Epithelial cell of prostate (primary cell): ENCODE measurements around the gene PTAR1.
A peak's percentile ranks its signal among the peaks of the same experiment; 100 is the strongest.

ENCODE experiments used
- DNase-seq: peaks from one replicate; pipeline ENCODE4 v3.0.0-alpha.2; 2011; ENCODE audit warnings: low read depth, low spot score
- H3K27ac ChIP-seq: fragments of 450-650 bp; 2 replicates; pipeline ENCODE4 v1.5.1; 2017; ENCODE audit warnings: mild to moderate bottlenecking

Gene PTAR1

GRCh38 chr9:69755205-69755604, 4.6 kb downstream of the PTAR1 start:
- DNase-seq: no peak
- H3K27ac ChIP-seq: no peak overlapping the region

- no peak overlapping the region for H3K27ac ChIP-seq
- DNase-seq: no peak
Measured at GRCh38 chr9:69753830-69754229, 6.0 kb downstream of the PTAR1 start.

DNA sequence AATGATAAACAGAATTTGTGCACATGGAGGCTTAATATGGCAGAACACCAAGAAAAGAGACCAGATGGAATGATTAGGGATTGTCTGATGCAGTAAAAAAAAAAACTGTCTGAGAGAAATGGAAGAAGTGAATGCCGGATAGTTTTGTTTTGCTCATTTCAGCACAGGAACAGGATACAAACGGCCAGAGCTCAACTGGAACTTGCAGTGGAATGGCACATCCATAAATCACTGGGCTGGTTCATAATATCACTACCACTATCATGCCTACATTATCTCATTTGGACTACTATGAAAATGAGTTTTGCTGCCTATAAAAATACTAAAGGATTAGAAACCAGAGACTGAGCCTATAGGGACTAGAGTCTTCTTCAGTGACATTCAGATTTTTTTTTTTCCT, 9.7 kb downstream of the PTAR1 start:
- no peak for DNase-seq
- no peak overlapping the region for H3K27ac ChIP-seq

DNA sequence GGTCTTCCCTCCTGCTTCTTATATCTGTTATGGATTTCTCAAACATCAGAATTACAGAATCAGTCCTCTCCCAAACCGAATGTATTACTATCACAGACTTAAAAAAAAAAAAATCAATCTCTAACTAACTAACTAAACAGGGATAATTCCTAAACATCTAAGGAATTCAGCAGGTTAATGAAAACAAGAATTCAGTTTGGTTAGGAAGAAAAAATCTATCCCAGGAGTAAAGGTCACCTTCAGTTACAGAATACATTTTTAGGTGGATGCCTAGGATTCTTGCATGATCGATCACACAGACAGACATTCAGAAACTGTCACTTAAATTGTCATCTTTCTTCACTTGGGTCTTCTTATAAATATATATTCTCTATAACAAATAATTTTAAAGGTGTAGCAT, 11.5 kb downstream of the PTAR1 start:
- no peak for DNase-seq
- no peak overlapping the region for H3K27ac ChIP-seq

GRCh38 chr9:69746859-69747560, 12.8 kb downstream of the PTAR1 start:
- DNase-seq: no peak
- H3K27ac ChIP-seq: no peak overlapping the region

DNA sequence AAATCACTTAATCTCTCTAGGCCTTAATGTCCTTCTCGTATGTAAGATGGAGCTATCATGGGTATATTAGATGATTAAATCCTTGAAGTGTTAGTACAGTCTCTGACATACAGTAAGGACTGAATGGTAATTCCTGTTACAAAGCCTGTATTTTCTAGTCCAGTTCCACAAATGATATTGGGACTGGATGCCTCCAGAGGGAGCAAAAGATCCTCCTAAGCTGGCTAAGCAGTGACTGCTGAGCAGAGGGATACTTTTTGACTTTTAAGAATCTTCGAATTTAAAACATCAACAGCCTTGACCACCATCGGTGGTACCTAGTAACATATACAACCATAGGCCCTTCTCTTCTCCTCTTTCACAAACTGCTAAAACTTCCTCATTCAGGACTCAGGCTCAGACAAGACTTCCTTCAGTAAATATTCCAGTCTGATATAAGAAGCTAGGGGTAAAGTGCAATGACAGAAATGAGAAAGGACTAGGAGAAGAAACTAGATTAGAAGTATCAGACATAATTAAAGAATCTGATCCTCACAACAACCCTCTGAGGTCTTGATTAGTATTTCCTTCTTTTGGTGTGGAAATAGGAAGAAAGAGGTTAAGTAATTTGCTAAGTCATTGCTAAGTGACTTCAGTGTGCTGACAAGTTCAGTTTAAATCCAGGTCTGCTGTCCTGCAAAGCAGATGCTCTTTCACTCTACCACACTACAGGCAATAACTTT, 13.9 kb downstream of the PTAR1 start:
- no peak for DNase-seq
- no peak overlapping the region for H3K27ac ChIP-seq

- no peak overlapping the region for H3K27ac ChIP-seq
- DNase-seq: peak; percentile 44
Measured at GRCh38 chr9:69744688-69745380, 15.0 kb downstream of the PTAR1 start.

DNA sequence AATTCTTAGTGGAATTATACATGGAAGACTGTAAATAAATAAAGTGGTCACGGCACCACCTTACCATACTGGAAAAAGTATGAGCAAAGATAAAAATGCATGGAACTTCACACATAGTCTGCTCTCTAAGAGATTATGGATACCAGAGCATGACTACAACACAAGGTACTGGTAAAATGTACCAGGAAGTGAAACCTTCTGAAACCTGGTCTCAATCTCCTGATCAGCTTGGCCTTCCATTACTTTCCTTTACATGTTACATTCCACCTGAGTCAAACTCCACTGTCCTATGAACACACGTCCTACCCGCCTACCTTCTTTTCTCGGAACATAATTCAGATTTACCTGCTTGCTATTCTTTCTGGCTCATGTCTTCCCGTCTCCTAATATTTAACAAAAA, 15.9 kb downstream of the PTAR1 start:
- H3K27ac ChIP-seq: no peak overlapping the region
- no peak for DNase-seq

GRCh38 chr9:69740872-69741505, 18.8 kb downstream of the PTAR1 start:
- no peak for DNase-seq
- no peak overlapping the region for H3K27ac ChIP-seq

GRCh38 chr9:69731348-69731747, 28.5 kb downstream of the PTAR1 start:
- no peak for DNase-seq
- no peak overlapping the region for H3K27ac ChIP-seq

DNA sequence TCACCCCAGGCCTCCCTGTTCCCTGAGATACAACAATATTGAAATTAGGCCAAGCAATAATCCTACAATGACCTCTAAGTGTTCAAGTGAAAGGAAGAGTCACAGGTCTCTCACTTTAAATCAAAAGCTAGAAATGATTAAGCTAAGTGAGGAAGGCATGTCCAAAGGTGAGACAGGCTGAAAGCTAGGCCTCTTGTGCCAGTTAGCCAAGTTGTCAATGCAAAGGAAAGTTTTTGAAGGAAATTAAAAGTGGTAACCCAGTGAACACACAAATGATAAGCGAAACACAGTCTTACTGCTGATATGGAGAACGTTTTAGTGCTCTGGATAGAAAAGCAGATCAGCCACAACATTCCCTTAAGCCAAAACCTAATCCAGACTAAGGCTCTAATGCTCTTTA, 39.8 kb downstream of the PTAR1 start:
- DNase-seq: no peak
- H3K27ac ChIP-seq: no peak overlapping the region

GRCh38 chr9:69719367-69719766, 40.4 kb downstream of the PTAR1 start:
- no peak for DNase-seq
- no peak overlapping the region for H3K27ac ChIP-seq

DNA sequence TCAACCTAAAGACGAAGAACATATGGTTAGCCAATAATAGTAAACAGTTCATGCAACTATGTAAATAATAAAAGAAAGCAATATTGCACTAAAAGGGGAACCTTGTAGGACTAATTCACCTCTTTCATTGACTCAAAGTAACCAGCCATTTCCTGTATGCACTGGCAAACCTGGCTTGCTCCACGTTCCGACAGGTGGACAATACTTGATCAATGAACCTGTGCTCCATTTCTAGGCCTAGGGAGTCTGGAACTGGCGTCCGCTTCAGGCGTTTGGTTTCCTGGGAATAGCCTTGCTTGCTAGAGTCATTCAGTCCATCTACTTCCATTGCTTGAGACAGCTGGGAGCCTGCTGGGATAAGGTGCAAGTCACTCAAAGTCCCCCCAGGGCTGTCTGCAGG, 41.6 kb downstream of the PTAR1 start:
- no peak overlapping the region for H3K27ac ChIP-seq

DNA sequence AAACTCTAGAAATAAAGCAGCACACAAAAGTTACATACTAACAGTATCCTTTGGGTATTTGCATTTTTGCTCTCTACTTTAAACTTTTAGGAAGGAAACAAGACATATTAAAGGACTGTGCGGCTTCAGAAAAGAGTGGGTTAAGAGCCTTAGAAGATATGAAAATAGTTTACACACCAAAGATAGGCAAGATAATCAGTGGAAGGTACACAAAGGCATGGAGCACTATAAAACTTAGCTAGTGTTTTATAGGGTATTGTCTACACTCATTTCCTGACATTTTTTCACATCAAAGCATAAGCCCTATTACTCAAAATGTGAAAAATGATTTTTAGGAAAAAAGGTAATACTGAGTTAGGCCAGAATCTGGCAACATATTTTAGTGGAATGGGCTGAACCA, 44.0 kb downstream of the PTAR1 start:
- no peak overlapping the region for H3K27ac ChIP-seq
- no peak for DNase-seq

More for the DNA sequence above, 41.6 kb downstream of the PTAR1 start:
- DNase-seq: no peak

- no peak for DNase-seq
- no peak overlapping the region for H3K27ac ChIP-seq
Measured at GRCh38 chr9:69715096-69715495, 44.7 kb downstream of the PTAR1 start.

- no peak overlapping the region for H3K27ac ChIP-seq
- no peak for DNase-seq
Measured at GRCh38 chr9:69697475-69697874, 62.3 kb downstream of the PTAR1 start.

DNA sequence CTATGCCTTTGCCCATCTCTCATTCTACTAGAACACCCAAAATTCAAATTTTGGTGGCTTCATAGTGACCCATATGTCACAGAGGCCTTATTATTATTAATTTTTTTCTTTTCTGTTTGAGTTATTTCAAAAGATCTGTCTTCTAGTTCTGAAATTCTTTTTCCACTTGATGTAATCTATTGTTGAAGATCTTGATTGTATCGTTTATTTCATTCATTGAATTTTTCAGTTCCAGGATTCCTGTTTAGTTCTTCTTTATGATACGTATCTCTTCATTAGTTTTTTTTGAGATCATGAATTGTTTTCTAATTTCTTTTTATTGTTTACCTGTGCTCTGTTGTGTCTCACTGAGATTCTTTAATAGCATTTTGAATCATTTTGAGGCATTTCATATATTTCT, 63.0 kb downstream of the PTAR1 start:
- no peak for DNase-seq
- no peak overlapping the region for H3K27ac ChIP-seq

DNA sequence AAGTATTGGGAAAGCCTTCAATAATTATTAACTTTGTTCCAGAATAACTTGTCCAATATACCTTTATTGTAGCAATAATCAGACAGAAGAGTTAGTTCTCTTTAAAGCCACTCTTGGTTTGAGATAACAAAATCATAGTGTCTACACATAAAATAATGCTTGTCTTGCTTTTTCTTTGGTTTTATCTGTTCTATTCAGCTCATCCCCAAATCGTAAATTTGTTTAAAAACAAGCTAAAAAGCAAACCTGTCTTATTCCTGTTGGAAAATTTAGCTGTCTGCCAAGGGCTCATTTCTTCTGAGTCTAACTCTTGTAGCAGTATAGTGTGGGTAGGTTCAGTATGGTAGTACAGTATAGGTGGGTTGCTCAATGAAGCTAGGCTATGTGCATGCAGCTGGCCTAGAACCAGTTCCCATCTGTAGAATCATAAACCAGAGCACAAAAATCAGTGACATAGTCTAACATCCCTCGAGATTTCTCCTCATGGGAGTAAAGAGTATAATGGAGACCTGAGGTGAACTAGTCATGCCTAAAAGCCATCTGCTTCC, 69.7 kb downstream of the PTAR1 start:
- DNase-seq: no peak
- no peak overlapping the region for H3K27ac ChIP-seq

- DNase-seq: no peak
- no peak overlapping the region for H3K27ac ChIP-seq
Measured at GRCh38 chr9:69683927-69684326, 75.9 kb downstream of the PTAR1 start.

- peak; percentile 36 for DNase-seq
Measured at GRCh38 chr9:69678843-69679538, 80.8 kb downstream of the PTAR1 start.

More at GRCh38 chr9:69678843-69679538, 80.8 kb downstream of the PTAR1 start:
- peak overlapping the region; percentile 22 for H3K27ac ChIP-seq
